MV-4-11 (cell line): Measurements from ENCODE around the gene C12orf43.
A peak's percentile ranks its signal among the peaks of the same experiment; 100 is the strongest.

Experiments used
- DNase-seq: peaks from one replicate; lab custom pipeline; 2025; lab: John Stamatoyannopoulos, UW

The C12orf43 gene

DNA sequence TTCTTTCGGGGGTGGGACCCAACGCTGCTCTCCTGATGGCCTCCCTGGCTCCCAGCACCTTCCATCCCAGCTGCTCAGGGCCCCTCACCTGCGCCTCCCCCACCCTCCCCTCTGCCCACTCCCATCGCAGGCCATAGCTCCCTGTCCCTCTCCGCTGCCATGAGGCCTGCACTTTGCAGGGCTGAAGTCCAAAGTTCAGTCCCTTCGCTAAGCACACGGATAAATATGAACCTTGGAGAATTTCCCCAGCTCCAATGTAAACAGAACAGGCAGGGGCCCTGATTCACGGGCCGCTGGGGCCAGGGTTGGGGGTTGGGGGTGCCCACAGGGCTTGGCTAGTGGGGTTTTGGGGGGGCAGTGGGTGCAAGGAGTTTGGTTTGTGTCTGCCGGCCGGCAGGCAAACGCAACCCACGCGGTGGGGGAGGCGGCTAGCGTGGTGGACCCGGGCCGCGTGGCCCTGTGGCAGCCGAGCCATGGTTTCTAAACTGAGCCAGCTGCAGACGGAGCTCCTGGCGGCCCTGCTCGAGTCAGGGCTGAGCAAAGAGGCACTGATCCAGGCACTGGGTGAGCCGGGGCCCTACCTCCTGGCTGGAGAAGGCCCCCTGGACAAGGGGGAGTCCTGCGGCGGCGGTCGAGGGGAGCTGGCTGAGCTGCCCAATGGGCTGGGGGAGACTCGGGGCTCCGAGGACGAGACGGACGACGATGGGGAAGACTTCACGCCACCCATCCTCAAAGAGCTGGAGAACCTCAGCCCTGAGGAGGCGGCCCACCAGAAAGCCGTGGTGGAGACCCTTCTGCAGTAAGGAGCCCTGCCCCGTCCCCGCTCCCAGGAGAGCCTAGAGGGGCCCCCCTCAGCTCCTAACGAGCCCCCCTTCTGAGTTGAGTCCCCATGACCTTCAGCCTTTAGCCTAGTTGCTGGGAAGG is 37.7 kb downstream of the C12orf43 start, which contains the start of gene HNF1A:
Gene HNF1A, plus strand, starts transcription at position 248 of the 924 bp plus-strand sequence. Its CDS starts 226 bp downstream, at position 474.
- DNase-seq, result no peak

DNA sequence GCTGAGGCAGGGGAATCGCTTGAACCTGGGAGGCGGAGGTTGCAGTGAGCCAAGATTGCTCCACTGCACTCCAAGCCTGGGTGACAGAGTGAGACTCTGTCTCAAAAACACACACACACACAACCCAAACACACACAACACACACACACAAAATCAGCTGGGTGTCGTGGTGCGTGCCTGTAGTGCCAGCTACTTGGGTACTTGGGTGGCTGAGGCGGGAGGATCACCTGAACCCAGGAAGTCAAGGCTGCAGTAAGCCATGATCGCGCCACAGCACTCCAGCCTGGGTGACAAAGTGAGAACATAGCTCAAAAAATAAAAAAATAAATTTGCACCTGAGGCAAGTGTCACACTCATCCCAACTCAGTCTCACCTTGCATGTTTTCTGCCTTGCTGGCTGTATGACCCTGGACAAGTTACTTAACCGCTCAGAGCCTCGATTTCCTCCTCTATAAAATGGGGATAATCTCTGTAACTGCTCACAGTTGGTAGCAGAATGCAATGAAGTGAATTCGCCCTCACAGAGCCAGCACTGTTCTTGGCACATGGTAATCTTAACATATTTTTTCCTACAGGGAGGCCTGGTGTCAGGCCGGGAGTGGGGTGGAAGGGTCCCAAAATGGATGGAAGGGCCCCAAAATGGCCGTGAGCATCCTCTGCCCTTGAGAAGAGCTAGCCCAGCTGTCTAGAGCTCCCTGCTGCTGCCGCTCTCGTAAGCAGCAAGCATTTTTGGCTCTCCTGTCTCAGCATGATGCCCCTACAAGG is 38.6 kb downstream of the C12orf43 start:
- DNase-seq, result no peak

DNA sequence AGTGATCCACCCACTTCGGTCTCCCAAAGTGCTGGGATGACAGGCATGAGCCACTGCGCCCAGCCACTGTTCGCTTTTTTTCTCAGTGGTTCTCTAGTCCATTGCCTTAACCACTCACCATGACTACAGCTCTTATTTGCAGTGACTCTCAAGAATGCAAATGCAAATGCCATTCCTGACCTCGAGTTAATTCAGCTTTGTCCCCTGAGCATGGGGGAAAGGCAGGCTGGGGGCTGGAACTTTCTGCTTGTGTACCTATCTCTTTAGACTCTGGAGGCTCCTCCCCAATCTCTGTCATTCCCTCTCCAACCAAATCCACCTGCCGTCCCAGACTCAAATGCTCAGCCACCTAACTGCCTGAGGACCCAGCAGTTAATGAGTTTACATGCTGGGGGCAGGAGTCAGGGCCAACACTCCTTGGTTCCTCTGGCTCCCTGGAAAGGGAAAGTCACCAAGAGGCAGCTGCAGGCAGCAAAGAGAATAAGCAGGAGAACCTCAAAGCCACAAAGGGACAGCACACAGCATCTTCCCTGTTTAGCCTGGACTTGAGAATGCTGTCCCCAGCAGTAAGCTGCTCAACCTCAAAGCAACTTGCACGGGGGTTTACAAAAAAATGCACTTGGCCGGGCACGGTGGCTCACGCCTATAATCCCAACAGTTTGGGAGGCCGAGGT is 43.3 kb downstream of the C12orf43 start:
- peak; percentile 44 for DNase-seq

DNA sequence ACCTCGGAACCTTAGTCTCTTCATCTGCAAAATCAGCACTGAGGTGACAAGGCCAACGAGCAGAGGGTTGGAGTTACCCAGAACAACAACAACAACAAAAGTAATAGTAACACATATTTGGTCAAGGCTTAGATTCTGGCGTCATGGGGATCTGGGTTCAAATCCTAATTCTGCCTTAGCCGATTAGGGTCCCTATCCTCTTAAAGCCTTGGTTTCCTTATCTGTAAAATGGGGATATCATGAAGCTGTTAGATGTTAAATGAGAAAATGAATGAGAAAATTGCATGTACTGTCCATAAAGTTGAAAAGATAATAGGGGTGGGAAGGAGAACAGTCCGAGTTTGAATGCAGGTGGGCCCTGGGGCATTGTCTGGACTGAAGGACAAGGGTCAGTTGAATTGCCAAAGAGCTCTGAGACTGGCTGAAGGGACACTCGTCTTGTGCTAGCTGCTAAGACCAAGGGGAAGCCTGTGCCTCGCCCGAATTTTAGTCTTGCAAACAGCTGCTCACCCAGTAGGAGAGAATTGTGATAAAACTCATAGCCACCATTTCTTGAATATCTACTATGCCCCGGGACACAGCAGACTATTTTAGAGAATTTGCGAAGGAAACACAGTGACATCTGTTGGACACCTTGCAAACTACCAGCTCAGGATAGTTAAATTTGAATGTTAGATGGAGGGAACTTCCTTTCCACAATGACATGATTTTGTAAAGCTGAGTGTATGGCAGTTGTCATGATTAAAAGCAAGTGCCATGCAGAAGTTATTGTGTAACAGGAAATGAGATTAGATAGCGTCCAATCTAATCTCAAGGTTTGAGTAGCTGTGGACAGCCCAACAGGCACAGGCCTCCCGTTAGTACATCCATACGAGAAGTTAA is 44.7 kb downstream of the C12orf43 start:
- peak; percentile 98 for DNase-seq

DNA sequence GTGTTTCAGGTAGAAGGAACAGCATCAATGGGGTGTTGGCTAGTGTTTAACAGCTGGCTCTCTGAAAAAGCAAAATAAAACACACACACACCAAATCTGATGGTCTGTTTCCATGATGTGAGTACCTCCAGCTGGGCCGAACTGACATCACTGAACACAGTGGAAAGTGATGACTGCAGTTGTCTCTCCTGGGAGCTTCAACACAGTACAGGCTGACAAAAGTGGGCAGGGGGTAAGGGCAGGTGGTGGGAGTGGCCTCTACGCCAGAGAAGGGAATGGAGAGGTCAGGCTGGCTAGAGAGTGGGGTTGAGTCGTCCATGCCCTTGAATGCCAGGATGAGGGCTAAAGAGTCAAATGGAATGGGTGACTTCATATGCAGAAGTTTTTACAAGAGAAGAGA is 46.0 kb downstream of the C12orf43 start:
- DNase-seq, result no peak

DNA sequence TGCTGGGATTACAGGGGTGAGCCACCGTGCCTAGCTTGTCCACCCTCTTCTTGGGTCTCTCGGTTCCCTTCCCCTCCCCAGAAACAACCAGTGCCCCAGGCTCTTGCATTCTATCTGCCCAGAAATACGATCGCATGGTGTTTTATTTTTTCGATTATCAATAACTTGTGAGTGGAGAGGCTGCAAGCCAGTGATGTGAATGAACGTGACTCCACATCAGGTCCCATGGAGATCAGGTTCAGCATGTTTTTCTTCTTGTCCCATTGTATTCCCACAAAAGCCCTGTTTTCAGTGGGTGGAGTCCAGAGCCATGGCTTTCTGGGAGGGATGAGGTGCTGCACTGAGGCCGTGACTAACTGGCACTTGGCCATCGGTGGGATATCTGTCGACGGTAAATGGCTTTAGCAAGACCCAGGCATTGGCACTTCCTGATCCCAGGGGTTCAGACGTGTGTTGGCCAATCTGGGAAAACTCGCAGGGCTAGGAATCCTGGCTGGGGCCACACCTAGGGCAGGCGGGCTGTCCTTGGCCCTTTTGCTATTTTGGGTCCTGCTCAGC is 50.7 kb downstream of the C12orf43 start:
- no peak for DNase-seq

DNA sequence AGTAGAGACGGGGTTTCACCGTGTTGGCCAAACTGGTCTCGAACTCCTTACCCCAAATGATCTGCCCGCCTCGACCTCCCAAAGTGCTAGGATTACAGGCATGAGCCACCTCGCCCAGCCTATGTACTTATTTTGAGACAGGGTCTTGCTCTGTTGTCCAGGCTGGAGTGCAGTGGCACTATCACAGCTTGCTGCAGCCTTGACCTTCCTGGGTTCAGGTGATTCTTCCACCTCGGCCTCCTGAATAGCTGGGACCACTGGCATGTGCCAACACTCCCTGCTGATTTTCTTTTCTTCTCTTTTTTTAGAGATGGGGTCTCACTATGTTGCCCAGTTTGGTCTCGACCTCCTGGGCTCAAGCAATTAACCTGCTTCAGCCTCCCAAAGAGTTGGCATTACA is 52.0 kb downstream of the C12orf43 start:
- DNase-seq, result no peak

DNA sequence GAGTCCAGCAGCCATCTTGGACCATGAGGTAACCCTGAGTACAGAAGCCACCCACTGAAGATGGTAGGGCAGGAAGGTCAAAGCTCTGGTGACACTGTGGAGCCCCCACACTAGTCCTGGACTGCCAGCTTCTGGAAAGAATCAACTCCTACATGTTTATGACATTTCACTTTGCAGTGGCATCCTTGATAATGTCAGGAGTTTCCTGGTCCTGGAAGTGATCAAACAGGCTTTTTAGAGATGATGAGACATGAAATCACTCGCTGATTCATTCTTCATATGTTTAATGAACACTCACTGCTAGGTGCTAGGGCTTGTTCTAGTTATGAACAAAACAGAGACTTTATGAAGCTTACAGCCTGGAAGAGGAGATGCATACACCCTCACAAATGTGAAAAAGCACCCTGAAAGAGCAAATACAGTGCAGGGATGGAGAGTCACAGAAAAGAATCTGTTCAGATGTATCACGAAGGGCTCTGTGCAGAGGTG is 53.7 kb downstream of the C12orf43 start:
- no peak for DNase-seq

DNA sequence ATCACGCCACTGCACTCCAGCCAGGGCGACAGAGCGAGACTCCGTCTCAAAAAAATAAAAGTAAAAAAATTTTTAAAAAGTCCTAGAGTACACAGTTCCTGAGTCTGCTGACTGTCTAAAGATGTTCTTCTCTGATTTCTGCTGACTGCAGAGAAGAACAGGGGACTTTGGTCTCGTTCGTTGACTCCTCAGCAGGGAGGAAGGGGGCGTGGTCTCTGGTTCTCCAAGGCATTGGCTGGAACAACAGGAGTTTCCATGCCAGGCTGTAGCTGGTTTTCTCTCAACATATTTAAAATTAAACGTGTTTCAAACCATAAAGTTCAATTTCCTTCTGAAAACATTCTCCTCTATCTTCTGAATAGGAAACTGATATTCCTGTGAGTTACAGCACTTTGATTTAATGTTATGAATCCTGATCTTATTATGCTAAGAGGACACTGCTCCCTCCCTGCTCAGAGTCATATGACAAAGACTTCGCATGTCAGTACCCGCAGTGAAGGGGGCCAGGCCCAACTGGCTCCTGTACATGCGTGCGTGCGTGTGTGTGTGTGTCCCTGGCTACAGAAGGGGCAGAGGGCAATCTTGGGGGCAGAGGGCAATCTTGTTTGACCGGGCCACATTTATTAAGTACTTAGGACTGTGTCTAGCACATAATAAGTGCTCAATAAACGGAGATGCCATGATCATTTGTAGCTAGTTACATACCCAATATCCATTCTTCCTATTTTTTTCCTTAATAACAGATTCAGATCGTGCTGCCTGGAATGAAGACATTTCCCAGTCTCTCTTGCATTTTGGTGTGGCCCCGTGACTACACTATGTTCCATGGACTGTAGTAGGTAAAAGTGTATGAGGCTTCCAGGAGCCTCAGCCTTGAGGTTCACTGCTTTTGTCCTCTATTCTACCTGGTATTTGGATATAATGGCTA is 54.4 kb downstream of the C12orf43 start:
- DNase-seq, result no peak

DNA sequence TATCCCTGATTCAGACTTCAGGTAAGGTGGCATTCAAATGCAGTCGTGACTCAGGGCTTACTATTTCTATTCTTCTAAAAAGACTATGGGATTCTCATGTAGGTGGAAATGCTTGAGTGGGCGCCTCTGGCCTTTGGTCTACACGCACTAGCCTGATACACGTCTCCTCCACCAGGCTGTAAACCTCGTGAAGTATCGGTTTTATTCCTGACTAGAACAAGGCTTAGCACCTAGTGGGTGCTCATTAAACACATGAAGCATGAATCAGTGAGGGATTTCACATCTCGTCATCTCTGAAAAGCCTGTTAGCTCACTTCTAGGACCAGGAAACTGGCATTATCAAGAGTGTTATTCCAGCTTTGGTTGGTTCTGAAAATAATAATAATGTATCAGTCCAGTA is 55.6 kb downstream of the C12orf43 start:
- no peak for DNase-seq

DNA sequence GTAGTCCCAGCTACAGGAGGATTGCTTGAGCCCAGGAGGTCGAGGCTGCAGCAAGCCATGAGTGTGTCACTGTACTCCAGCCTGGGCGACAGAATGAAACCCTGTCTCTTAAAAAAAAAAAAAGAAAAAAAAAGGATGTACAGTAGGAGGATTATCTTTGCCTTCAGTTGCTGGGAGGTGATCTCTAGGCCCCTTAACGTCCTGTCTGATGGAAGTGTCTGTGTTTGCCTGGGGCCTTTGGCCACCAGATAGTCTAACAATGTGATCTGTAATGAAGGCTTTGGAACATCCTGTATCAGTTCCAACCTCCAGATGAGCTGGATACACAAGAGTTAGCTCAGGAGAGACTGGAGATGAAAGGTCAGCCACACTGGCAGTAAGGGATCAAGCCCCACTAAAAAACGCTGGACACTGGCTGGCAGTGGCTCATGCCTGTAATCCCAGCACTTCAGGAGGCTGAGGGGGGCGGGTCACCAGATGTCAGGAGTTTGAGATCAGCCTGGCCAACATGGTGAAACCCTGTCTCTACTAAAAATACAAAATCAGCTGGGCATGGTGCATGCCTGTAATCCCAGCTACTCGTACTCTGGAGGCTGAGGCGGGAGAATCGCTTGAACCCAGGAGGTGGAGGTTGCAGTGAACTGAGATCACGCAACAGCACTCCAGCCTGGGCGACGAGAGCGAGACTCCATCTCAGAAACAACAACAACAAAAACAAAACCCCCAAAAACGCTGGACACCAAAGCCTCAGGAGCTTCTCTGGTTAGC is 57.0 kb downstream of the C12orf43 start:
- DNase-seq, result no peak

DNA sequence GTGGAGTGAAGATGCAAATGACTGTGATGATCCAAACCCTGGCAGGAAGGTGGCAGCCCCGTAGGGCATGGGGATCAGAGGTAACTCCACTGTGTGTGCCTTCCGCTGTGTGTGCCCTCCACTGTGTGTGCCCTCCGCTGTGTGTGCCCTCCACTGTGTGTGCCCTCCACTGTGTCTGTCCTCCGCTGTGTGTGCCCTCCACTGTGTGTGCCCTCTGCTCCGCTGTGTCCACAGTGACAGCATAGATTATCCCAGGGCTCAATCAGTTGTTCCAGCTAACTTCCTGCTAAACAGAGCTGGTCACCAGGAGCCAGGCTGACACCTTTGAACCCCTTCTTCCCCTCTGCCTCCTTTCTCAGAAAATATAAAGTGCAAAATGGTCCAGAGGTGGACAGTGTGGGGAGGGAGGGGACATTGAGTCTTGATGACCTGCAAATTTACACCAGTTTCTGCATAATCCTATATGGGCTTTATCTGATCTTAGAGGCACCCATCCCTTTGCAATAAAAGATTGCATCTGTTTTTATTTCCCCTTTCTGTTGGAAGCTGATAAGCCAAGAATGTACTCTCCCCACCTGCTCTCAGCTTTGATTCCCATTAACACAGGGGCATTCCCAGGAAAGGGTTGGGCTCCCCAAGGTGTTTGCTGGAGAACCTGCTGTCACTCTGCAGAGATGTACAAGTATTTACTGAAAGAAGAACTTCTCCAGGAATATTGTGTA is 59.5 kb downstream of the C12orf43 start:
- DNase-seq, result no peak

DNA sequence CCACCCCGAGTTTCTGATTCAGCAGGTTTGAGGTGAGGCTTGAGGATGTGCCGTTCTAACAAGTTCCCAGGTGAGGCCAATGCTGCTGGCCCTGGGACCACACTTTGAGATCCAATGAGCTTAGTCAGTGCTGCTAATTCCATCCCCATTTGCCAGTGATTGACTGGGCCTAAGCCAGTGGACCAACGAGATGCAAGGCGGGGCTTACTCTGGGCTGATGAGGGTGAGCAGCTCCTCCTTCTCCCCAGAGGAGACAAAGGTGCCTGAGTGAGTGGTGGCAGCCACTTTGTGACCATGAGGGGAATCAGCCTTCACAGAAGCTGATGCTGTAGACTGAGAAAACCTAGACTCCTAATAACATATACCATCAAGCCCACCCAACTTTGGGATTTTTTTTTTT is 61.1 kb downstream of the C12orf43 start:
- no peak for DNase-seq

DNA sequence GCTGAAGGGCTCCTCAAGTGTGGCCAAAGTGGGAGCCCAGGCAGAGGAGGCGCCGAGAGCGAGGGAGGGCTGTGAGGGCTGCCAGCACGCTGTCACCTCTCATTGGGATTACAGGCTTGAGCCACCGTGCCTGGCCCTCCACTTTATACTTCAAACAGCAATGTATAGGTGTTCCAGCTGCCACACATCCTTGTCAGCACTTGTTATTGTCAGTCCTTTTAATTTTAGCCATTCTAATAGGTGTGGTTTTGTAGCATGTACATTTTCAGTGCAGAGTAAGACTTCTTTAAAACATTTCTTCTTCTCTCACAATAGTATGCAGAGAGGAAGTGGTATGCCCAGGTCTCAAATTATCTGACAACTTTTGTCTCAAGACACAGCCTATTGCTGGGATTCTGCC is 65.5 kb downstream of the C12orf43 start:
- no peak for DNase-seq
